Measurements from ENCODE around the gene PEX11B.

DNA sequence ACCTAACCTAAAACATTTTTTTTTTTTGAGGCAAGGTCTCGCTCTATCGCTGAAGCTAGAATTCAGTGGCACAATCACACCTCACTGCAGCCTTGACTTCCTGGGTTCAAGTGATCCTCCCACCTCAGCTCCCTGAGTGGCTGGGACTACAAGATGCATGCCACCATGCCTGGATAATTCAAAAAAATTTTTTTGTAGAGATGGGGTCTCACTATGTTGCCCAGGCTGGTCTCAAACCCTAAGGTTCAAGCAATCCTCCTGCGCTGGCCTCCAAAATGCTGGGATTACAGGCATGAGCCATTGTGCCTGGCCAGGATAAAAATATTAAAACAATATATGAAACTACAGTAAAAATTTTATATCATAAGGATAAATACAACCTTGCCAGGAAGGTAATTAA lies 34.4 kb upstream of the PEX11B start:
- TF ChIP-seq MXI1 (IDR thresholded peaks at IDR 0.05; ENCODE audit: borderline replicate concordance, low read depth, low read length) (no peak), MAZ (IDR thresholded peaks at IDR 0.05; ENCODE audit: borderline replicate concordance, low read depth, low read length) (no peak), POLR2A (IDR thresholded peaks at IDR 0.05; ENCODE audit: low read depth, low read length) (no peak), RCOR1 (IDR thresholded peaks at IDR 0.05; ENCODE audit: insufficient replicate concordance, low read length) (no peak), MAFK (IDR thresholded peaks at IDR 0.05; ENCODE audit: low read depth, low read length) (no peak)
- TF ChIP-seq, protein P1, sequence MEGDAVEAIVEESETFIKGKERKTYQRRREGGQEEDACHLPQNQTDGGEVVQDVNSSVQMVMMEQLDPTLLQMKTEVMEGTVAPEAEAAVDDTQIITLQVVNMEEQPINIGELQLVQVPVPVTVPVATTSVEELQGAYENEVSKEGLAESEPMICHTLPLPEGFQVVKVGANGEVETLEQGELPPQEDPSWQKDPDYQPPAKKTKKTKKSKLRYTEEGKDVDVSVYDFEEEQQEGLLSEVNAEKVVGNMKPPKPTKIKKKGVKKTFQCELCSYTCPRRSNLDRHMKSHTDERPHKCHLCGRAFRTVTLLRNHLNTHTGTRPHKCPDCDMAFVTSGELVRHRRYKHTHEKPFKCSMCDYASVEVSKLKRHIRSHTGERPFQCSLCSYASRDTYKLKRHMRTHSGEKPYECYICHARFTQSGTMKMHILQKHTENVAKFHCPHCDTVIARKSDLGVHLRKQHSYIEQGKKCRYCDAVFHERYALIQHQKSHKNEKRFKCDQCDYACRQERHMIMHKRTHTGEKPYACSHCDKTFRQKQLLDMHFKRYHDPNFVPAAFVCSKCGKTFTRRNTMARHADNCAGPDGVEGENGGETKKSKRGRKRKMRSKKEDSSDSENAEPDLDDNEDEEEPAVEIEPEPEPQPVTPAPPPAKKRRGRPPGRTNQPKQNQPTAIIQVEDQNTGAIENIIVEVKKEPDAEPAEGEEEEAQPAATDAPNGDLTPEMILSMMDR (conservative IDR thresholded peaks at IDR 0.05; ENCODE audit: low read depth, low read length) = no peak

Data from IMR-90 (cell line).